ENCODE data around the gene PTPRM.

The PTPRM gene

DNA sequence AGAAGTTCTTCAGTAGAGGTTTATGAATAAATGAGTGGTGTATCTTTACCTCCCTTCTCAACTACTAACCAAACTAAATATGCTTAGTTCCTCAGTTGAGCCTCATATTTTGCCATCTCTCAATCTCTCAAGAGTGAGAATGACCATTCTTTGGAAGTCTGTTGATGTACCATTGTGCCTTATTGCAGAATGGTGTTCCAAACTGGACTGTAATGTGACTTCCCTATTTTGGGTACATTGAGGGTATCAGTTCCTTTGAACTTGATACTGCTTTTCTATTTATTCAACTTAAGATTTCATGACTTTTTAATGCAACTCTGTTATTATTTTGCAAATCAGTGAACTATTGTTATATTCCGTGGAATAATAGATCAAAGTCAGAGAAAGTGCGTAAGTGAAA lies 159.4 kb downstream of the PTPRM start:
- no peak for TF ChIP-seq CTCF (IDR thresholded peaks at IDR 0.05)
- H3K36me3 ChIP-seq: no peaks in the 10 kb centered on the region
- H3K27me3 ChIP-seq: no peaks in the 10 kb centered on the region
- H3K4me1 ChIP-seq (ENCODE audit: control insufficient read depth in 1 of 2, insufficient read depth in 1 of 2, low read depth in 1 of 2, low read length in 1 of 2): no peaks in the 10 kb centered on the region
- no peak overlapping the region for H3K27ac ChIP-seq
- no peak overlapping the region for H3K4me3 ChIP-seq (ENCODE audit: low read depth in 1 of 2, low read length in 1 of 2)
- H3K9me3 ChIP-seq: no peaks in the 10 kb centered on the region

- Histone ChIP-seq H3K27ac (no peak overlapping the region), H3K4me3 (ENCODE audit: low read depth in 1 of 2, low read length in 1 of 2) (no peak overlapping the region), H3K9me3 (no peaks in the 10 kb centered on the region), H3K27me3 (no peaks in the 10 kb centered on the region), H3K36me3 (no peaks in the 10 kb centered on the region), H3K4me1 (ENCODE audit: control insufficient read depth in 1 of 2, insufficient read depth in 1 of 2, low read depth in 1 of 2, low read length in 1 of 2) (no peaks in the 10 kb centered on the region)
- no peak for TF ChIP-seq CTCF (IDR thresholded peaks at IDR 0.05)
These were observed 160.4 kb downstream of the PTPRM start for GRCh38 chr18:7727361-7728076.

DNA sequence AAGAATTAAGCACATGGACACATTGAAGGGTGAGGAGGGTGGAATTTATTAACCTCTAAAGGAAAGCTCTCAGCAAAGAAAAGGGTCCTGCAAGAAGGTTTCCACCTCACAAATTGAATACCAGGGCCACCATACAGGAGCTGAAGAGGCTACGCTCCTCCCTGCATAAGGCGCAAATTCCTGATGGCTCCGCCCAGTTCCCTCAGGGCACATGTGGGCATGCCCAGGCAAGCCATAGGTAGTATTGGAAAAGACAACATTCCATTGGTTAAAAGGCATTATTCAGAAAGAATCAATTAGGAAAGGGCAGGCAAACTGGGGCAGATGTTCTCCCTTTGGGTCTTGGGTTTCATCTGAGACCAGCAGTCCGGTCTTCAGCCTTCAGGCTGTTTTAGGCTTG lies 161.2 kb downstream of the PTPRM start:
- no peaks in the 10 kb centered on the region for H3K36me3 ChIP-seq
- no peaks in the 10 kb centered on the region for H3K4me1 ChIP-seq (ENCODE audit: control insufficient read depth in 1 of 2, insufficient read depth in 1 of 2, low read depth in 1 of 2, low read length in 1 of 2)
- H3K27me3 ChIP-seq: no peaks in the 10 kb centered on the region
- H3K9me3 ChIP-seq: no peaks in the 10 kb centered on the region
- H3K27ac ChIP-seq: no peak overlapping the region
- no peak overlapping the region for H3K4me3 ChIP-seq (ENCODE audit: low read depth in 1 of 2, low read length in 1 of 2)
- TF ChIP-seq CTCF (IDR thresholded peaks at IDR 0.05): no peak

DNA sequence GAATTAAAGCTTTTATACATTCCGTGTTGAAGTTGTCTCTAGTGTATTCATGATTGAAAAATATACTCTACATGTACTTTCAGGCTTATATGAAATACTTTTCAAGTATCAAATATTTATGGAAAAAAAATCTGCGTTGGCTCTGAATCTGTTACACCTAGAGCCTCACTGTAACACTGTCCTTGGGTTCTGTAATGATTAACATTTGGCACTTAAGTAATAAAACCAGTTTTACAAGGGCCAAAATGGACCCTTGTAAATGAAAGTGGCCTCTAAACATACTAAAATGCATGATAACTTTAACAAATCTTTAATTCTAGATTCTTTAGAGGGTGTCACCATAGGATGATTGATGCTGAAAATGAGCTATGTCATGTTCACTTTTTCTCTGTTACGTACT lies 162.8 kb downstream of the PTPRM start:
- Histone ChIP-seq H3K27me3 (no peaks in the 10 kb centered on the region), H3K27ac (no peak overlapping the region), H3K36me3 (no peaks in the 10 kb centered on the region), H3K9me3 (no peaks in the 10 kb centered on the region), H3K4me1 (ENCODE audit: control insufficient read depth in 1 of 2, insufficient read depth in 1 of 2, low read depth in 1 of 2, low read length in 1 of 2) (no peaks in the 10 kb centered on the region), H3K4me3 (ENCODE audit: low read depth in 1 of 2, low read length in 1 of 2) (no peak overlapping the region)
- TF ChIP-seq CTCF (IDR thresholded peaks at IDR 0.05): no peak

DNA sequence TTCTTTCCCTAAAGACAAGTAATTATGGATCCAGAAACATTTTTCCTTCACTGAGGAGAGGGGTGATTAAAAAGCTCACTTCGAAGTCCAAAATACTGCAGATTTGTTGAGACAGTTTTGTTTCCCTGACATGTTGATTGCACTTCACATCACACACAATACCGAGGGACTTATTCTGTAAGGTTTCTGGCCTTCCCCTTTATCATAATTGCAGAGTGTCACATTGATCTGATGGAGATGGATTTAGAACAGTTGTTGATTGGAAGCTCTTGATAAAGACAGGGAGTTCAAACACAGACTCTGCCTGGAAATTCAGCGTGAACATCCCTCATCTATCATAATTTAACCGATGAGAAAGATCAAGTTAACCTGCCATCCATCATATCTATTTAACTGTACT lies 163.6 kb downstream of the PTPRM start:
- Histone ChIP-seq H3K9me3 (no peaks in the 10 kb centered on the region), H3K27ac (no peak overlapping the region), H3K4me1 (ENCODE audit: control insufficient read depth in 1 of 2, insufficient read depth in 1 of 2, low read depth in 1 of 2, low read length in 1 of 2) (no peaks in the 10 kb centered on the region), H3K27me3 (no peaks in the 10 kb centered on the region), H3K4me3 (ENCODE audit: low read depth in 1 of 2, low read length in 1 of 2) (no peak overlapping the region), H3K36me3 (no peaks in the 10 kb centered on the region)
- no peak for TF ChIP-seq CTCF (IDR thresholded peaks at IDR 0.05)

Data from neutrophil (primary cell).